GM19467 (cell line): ENCODE results near the gene FSTL4.
"Not testable (repeated sequence)": the region's sequence is repeated elsewhere in the genome, so short reads cannot be mapped to it uniquely, and the experiment has no call there.

Experiments used
- ATAC-seq: cut with Tn5 transposase; IDR thresholded peaks from one replicate; pipeline ENCODE4 v1.9.1; 2021; ENCODE audit warnings: mild to moderate bottlenecking, moderate library complexity; ENCODE audit not compliant: unreplicated experiment

Gene FSTL4

DNA sequence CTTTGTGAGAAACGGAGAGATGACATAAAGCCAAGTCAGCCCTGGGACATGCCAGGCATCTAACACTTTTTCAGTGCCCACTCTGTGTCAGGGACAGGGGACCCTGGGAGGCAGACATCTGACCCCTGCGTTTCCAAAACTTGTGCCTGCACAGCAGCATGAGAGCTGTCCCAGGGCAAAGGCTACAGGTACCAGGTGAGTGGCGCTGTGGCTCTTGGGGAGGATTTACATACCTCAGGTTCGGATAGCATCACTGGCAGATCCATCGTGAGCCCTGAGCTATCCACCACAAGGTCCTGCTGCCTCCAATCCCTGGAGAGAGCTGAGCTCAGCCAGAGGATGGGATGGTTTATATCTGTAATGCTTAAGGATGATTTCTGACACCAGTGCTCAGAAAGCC, 52.4 kb downstream of the FSTL4 start:
- no peak for ATAC-seq

DNA sequence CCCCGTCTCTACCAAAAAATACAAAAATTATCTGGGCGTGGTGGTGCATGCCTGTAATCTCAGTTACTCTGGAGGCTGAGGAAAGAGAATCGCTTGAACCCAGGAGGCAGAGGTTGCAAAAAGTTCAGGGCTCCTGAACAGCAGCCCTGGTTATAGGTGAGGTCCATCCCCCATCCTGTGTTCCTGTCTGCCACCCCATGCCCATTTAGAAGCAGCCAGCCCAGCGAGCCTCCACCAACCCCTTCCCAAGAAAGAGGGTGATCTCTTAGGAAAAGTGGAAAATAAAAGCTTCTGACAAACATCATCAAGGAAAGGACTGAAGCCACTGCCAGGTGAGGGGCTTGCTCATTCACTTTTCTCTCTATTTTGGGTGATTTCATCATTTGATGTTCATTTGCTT, 55.8 kb downstream of the FSTL4 start:
- no peak for ATAC-seq

DNA sequence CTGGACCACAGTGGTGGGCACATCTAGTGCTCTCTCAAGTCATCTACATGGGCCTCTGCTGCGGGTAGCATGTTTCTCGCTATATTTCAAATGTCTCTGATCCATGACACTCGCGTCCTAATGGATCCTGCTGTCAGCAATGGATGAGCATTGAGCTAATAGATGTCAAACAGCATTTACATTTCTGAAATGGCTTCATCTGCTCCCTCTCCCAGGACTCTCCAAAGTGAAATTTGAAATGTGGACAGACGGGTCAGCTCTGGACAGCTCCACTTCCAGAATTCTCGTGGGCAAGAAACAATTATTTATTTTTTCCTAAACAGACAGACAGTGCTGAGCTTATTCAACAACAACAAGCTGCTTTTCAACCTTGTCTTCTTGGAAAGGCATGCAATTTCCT, 58.1 kb downstream of the FSTL4 start:
- no peak for ATAC-seq

DNA sequence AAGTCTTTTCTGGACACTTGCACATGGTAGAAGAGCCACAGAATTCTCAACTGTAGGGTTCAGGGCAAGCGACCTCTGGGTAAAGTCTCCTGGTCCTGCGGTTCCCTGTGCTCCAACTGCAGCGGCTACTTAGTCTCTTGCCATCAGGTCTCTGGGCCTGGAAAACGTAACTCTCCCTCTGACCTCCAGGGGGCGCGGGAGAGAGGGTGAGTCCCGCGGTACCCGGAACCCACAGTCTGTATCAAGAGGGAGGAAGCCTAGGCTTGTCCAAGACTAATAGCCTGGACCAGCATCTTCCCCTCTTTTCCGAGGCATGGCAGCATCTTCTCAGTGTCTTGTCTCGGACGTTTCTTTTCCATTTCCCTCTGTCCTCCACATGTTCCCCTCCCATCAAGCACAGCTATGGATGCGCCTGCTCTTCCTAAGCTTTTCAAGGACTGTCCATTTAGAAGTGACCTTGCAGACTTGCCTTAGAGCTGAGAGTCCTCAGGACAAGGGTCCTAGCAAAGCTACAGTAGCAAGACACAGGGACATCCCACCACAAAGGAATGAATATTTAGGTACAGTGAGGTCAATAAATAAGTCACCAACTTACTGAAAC, 59.3 kb downstream of the FSTL4 start:
- no peak for ATAC-seq

DNA sequence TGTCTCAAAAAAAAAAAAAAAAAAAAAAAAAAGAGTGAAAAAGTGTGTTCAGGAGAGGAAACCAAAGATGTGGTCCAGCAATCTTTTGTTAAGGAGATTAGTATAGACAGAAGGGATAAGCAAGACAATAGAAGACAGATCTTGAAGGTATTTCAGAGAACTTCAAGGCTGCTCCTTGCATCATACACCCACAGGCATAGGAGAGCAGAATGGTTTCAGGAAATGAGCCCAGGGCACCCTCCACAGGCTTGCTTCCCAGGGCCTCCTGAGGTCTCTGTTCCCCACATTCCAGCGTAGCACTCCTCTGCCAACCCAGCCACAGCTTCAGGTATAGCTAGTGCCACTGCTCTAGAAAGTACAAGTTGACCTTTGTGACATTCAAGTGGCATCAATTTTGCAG, 65.8 kb downstream of the FSTL4 start:
- no peak for ATAC-seq

DNA sequence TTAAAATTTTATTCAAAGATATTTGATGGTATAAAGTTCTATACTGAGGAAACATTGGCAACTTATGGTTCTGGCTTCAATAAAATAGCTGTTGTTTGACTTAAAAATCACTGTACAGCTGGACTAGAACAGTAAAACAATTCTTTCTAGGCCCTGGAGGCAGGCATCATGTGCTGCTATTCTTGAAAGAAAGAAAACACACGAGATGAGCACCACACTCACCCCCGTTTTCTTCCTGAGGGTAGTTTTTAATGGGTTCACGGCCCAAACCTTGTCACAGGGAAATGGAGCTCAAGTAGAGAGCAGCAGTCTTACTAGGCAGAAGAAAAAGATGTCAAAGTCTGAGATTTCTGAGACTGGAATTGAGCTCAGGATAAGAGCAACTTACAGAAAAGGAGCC, 68.0 kb downstream of the FSTL4 start:
- no peak for ATAC-seq

DNA sequence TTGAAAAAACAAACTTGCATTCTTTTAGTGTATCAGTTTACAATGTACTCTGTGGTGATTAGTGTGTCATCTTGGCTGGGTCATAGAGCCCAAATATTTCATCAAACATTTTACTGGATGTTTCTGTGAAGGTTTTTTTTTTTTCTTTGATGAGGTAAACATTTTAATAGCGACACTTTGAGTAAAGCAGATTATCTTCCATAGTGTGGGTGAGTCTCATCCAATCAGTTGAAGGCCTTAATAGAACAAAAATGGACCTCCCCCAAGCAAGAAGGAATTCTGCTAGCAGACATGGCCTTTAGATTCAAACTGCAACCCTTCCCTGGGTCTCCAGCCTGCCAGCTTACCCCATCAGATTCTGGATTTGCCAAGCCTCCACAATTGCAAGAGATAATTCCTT, 72.5 kb downstream of the FSTL4 start:
- ATAC-seq, result no peak

DNA sequence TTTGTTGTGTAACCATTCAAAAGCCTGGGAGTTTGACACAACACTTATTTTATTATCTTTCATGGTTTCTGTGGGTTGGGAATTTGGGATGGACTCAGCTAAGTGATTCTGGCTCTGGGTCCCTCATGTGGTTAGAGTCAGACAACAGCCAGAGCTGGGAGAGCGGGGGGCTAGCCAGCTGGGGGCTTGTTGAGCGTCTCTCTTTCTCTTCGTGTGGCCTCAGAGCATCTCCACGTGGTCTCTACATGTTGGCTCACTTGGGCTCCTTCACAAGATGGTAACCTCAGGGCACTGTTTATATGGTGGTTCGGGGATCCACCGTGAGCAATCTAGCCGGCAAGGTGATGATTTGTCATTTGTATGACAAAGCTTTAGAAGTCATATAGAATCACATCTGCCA, 73.6 kb downstream of the FSTL4 start:
- ATAC-seq, result no peak

DNA sequence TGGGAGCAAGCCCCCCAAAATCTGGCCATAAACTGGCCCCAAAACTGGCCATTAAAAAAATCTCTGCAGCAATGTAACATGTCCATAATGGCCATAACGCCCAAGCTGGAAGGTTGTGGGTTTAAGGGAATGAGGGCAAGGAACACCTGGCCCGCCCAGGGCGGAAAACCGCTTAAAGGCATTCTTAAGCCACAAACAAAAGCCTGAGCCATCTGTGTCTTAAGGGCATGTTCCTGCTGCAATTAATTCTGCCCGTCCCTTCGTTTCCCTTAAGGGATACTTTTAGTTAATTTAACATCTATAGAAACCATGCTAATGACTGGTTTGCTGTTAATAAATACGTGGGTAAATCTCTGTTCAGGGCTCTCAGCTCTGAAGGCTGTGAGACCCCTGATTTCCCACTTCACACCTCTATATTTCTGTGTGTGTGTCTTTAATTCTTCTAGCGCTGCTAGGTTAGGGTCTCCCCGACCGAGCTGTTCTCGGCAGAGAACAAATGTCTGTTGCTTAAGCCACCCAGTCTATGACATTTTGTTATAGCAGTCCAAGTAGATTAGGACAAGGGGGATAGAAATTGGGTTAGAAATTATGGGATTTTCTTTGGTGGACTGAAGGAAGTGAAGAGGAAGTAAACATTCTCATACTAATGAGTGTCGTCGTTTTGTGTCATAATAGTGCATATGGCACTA, 77.0 kb downstream of the FSTL4 start:
- not testable (repeated sequence) for ATAC-seq

DNA sequence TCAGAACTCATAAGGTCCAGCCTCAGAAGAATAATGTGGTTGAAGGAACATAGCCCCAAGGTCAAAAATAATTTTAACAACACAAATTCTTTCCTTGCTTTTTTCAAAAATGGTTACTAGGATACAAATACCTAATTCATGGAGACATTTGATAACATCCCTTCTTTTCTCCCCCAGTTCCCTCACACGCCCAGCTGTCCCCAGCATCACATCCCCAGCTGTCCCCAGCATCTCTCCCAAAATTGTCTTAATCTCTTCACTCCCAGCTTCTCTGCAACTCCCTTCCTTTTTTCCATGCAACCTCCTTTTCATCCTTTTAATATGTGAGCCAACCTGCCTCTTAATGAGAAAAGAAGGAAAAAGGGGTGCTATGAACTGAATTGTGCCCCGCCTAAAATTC, 77.8 kb downstream of the FSTL4 start:
- ATAC-seq, result no peak

DNA sequence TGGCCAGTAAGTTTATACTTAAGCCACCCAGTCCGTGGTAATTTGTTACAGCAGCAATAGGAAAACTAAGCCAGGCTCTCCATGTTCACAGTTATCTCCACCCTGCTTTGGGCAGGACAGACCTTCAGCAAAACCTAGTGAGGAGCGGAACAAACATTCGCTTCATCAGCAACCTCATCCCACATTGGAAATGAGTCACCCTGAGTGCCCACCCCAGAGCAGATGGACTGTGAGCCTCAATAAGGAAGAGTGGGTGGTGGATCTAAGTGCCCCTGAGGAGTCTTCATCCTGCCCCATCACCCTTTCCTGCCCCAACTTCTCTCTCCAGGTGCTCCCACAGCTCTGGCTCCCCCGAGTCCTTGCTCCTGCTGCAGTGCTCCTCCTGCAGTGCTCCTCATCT, 78.8 kb downstream of the FSTL4 start:
- no peak for ATAC-seq

DNA sequence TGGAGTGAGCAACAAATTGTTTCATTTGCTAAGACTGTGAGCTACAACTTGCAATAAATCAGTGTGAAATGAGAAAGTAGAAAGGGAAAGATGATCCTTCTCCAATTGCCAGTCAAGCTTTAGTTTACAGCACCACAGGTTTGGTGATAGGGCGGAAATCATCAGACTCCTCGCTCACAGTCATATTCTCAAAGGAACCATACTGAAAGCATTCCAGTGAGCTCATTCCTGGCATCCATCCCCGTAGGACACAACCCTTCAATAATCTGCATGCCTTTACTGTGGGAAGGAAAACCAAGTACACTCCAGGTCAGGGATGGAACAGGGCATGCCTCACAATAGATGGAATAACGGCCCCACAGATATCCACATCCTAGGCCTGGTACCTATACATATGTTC, 80.7 kb downstream of the FSTL4 start:
- no peak for ATAC-seq

DNA sequence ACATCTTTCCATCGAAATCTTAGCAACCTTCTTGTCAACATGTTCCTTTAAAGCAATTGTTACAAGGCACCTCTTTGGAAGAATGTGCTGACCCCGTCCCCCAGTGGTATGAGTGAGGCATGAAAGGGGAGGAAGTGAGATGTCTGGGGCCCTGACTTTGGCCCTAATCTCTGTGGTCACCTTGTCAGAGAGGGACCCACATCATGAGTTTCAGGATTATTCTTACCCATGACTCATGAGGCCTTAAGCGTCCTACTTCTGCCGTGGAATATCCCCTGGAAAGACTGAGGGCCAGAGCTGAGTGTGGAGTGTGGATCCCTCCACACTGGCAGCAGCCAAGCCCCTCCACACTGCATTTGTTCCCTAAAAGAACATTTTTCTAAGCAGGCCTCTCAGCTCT, 81.2 kb downstream of the FSTL4 start:
- no peak for ATAC-seq

DNA sequence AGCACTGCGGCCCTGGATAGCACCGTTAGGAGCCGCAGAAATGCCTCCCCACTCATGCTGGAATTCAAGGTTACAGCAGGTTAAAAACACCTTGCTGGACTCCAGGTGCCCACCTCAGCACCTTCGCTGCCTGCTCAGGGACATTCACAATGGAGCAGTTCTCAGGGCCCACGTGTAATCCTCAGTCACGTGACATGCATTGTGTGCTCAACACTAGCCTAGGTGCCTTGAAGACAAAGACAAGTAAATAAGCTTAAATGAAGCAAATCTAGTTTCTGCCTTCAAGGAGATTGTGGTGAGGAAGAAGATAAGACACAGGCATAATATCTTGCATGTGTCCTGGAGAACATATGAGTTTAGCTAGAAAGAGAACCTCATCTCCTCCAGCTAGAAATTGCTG, 82.1 kb downstream of the FSTL4 start:
- no peak for ATAC-seq

DNA sequence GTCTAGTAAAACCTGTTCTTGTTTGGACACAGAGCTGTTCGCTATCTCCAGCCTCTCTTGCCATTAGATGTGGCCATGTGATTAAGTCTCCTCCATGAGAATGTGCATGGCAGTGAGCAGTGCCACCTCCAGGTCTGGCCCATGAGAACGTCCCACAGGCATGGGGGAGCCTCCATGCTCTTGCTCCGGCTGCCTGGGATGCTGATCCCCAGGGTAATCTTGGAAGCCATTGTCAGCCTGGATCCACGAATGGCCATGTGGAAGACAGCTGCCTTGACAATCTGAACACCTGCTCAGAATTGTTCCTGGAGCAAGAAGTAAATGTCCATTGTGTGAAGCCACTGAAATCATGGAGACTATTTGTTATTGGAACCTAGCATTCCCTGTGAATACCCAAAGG, 83.5 kb downstream of the FSTL4 start:
- no peak for ATAC-seq

DNA sequence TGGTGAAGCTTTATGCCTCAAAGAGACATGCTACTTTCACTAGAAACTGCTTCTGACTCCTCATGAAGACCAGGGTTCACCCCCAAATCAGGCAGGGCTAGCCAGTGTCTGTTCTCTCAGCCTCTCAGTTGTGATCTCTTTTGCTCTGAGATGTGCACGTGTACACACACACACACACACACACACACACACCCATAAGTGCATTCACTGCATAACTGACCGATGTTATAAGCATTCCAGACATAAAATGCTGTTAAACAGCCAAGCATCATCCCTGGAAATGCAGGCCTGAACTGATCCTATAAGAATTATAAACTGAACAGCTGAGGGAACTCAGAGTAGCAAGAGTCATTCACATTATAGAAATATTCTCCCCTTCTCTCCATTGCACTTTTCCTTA, 85.0 kb downstream of the FSTL4 start:
- no peak for ATAC-seq

DNA sequence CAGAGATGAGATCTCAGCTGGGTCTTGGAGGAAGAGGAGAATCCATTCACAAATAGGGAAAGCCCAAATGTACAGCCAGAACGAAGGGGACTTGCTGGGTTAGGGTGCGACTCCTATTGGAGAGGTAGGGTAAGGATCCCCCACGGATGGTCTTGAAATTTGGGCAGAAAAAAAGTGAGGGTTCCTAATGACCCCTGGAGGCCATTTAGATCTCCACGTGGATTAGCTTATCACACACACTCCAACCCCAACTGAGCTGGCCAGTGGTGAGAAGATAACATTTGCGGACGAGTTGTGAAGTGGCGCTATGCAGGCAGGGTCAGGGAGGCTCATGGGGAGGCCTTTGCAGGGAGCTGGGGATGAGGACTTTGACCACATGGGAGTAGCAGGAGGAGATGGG, 86.0 kb downstream of the FSTL4 start:
- ATAC-seq, result no peak

DNA sequence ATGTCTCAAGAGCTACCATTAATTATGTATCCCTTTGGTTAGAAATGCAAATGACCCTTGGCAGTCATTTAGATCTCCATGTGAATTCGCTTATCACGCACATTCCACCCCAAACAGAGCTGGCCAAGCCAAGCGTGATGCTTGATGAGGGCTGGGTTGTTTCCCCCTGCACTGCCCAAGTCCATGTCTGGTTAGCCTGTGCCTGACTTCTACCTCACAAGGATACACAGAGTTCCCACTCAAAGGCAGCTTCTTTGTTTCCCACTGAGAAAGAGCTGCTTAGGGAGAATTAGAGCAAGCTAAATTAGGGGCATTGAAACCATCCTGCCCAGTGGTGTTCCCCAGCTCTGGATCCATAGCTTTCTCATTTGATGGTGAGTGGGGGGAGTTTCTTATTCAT, 87.2 kb downstream of the FSTL4 start:
- ATAC-seq, result no peak

DNA sequence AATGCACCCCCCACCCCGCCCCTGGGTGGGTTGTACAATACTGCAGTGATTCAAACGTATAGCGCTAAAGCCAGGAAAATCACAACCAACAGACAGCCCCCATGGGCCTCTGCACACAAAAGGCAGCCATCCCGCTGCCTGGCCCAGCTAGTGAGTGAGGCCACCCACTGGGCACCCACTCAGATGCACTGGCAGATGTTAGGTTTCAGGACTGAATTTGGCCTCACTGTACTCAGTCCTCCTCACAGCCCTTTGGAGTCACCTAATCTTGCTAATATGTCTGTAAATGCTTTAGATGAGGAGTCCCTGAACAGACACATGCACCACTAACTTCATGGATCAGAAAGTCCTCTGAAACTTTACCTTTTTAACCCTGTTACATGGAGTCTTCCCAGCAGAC, 87.7 kb downstream of the FSTL4 start:
- ATAC-seq, result no peak

DNA sequence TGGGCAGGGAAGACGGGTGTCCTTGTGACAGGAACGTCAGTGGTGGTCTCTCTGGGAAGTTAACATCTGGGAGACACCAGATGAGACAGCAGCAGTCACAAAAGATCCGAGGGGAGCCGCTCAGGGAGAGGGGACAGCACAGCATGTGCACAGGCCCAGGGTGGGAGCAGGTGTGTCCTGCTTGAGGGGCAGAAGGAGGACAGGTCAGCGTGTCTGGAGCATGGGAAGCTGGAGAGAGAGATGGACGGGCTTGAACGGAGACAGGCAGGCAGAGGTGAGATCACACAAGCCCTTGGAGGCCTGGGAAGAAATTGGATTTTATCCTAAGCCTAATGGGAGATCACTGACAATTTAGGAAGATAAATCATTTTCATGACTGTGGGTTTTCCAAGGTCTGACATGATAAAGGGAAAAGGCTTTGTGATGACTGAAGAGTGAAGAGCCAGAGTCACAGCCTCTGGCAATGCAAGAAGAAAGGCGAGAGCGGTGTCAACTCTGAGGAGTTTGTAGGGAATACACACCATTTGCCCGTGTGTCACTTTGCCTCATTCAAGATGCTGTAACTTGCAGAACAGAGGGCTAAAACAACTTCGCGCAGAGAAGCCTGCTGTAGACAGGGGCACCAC, 88.3 kb downstream of the FSTL4 start:
- ATAC-seq, result no peak

DNA sequence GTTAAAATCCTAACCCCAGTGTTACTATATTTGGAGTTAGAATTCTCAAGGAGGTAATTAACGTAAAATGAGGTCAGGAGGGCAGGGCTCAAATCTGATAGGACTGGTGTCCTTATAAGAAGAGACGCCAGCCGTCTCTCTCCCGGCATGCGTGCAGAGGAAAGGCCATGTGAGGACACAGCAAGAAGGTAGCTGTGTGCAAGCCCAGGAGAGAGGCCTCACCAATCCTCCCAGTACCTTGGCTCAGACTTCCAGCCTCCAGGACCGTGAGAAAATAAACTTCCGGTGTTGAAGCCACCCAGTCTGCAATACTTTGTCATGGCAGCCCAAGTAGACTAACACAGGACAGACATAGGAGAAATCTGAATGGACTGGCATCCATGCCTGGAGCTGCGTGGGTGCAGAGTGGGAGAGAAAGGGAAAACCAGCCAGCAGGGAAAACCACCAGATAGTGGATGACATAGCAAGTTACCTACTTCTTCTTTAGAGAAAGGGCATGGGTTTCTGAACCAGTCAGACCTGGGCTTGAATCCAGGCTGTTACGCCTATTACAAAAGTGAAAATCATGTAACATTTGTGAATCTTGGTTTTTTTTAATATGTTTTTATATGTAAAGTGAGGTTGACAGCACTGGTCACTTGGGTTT, 89.2 kb downstream of the FSTL4 start:
- ATAC-seq, result no peak

DNA sequence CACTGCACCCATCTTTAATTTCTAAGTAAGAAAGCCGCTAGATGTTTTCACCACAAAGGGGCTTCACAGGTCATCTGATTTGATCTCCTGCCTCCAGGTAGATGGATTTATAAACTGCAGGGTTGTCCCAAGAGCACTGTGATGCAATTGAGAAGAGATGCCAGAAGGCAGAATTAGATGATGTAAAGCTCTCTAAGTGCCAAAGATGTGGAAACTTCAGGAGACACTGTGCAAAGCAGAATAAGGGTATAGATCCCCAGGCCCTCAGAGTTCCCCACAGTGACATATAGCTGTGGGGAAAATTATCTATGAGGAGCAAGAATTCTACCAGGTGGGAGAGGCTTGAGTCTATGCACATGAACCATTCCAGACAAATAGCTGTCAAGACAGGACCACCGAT, 90.5 kb downstream of the FSTL4 start:
- no peak for ATAC-seq
